ENCODE data around the gene ZNF319. TPM values are rescaled to one million over a fixed set of nuclear protein-coding genes. Genes with fewer than 3 reads are reported as not detected.
A peak's percentile ranks its signal among the peaks of the same experiment; 100 is the strongest.

Gene ZNF319
- total RNA-seq, 2 experiments from 2014 or later, result 4.7 to 12.7 TPM

GRCh38 chr16:58002936-58003335, 2.5 kb upstream of the ZNF319 start:
- no peak overlapping the region for H2AFZ ChIP-seq (ENCODE audit: low read length)
- H4K20me1 ChIP-seq (ENCODE audit: insufficient read depth, low read length), result no peaks in the 10 kb centered on the region
- intact Hi-C loops (cut with micrococcal nuclease; ENCODE audit: unreplicated experiment), result loop anchor here (5.0 to 10.0 kb wide), 2 partner anchors 246 to 428 kb away; no protein-coding TSS in a partner anchor
- ChIA-PET CTCF (ENCODE audit: unreplicated experiment) (no interaction called here), POLR2A (no interaction called here)
- H3K27ac ChIP-seq (ENCODE audit: low read depth, low read length, poor library complexity, severe bottlenecking), result no peak overlapping the region
- H3K4me3 ChIP-seq (ENCODE audit: low read depth, low read length, poor library complexity, severe bottlenecking), result no peak overlapping the region
- BruUV-seq (replicated peaks), result no TSS peak
- no peak for DNase-seq (ENCODE audit: low spot score)
- no peak for TF ChIP-seq EZH2phosphoT487 (IDR thresholded peaks at IDR 0.05; ENCODE audit: borderline replicate concordance, low read depth, low read length)
- TF ChIP-seq, protein P1, sequence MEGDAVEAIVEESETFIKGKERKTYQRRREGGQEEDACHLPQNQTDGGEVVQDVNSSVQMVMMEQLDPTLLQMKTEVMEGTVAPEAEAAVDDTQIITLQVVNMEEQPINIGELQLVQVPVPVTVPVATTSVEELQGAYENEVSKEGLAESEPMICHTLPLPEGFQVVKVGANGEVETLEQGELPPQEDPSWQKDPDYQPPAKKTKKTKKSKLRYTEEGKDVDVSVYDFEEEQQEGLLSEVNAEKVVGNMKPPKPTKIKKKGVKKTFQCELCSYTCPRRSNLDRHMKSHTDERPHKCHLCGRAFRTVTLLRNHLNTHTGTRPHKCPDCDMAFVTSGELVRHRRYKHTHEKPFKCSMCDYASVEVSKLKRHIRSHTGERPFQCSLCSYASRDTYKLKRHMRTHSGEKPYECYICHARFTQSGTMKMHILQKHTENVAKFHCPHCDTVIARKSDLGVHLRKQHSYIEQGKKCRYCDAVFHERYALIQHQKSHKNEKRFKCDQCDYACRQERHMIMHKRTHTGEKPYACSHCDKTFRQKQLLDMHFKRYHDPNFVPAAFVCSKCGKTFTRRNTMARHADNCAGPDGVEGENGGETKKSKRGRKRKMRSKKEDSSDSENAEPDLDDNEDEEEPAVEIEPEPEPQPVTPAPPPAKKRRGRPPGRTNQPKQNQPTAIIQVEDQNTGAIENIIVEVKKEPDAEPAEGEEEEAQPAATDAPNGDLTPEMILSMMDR (conservative IDR thresholded peaks at IDR 0.05; ENCODE audit: low read length), result no peak
- H3K4me2 ChIP-seq (ENCODE audit: low read length), result no peak overlapping the region
- peaks cover 22% of the 10 kb centered on the region for H3K4me1 ChIP-seq (ENCODE audit: insufficient read depth, low read length, poor library complexity, severe bottlenecking)
- peaks cover 4% of the 10 kb centered on the region; the same call in 1 of the 2 replicates for H3K79me2 ChIP-seq (ENCODE audit: insufficient read depth, low read depth, low read length)
- no peaks in the 10 kb centered on the region for H3K9me2 ChIP-seq (ENCODE audit: insufficient read depth, low read length)
- H3K9me3 ChIP-seq (ENCODE audit: low read length), result no peaks in the 10 kb centered on the region
- peaks cover 41% of the 10 kb centered on the region for H3K36me3 ChIP-seq (ENCODE audit: insufficient read depth, low read length)

DNA sequence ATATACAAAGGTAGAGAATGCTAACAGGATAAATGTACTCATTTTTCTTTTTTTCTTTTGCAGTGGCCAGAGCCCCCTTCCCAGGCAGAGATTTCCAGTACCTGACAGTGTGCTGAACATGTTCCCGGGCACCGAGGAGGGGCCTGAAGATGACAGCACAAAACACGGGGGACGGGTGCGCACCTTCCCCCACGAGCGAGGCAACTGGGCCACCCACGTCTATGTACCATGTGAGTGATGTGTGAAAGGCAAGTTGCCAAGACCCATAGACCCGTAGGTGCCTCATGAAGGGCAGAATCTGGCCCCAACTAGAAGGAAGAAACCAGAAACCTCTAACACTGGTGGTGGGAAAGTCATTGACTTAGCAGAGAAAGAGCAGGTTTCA, 1.9 kb upstream of the ZNF319 start:
- Histone ChIP-seq H3K4me1 (ENCODE audit: insufficient read depth, low read length, poor library complexity, severe bottlenecking) (peaks cover 22% of the 10 kb centered on the region), H2AFZ (ENCODE audit: low read length) (no peak overlapping the region), H3K4me3 (ENCODE audit: low read depth, low read length, poor library complexity, severe bottlenecking) (peak overlapping the region; percentile 75), H3K9me3 (ENCODE audit: low read length) (no peaks in the 10 kb centered on the region), H3K4me2 (ENCODE audit: low read length) (peak overlapping the region; percentile 100), H3K79me2 (ENCODE audit: insufficient read depth, low read depth, low read length) (peaks cover 4% of the 10 kb centered on the region; the same call in 1 of the 2 replicates), H4K20me1 (ENCODE audit: insufficient read depth, low read length) (no peaks in the 10 kb centered on the region), H3K27ac (ENCODE audit: low read depth, low read length, poor library complexity, severe bottlenecking) (no peak overlapping the region), H3K9me2 (ENCODE audit: insufficient read depth, low read length) (no peaks in the 10 kb centered on the region), H3K36me3 (ENCODE audit: insufficient read depth, low read length) (peaks cover 41% of the 10 kb centered on the region)
- CTCF ChIA-PET (ENCODE audit: unreplicated experiment), result no interaction called here
- no peak for DNase-seq (ENCODE audit: low spot score)
- no TSS peak for BruUV-seq (replicated peaks)
- POLR2A ChIA-PET, result no interaction called here
- intact Hi-C loops (cut with micrococcal nuclease; ENCODE audit: unreplicated experiment), result loop anchor here (5.0 to 10.0 kb wide), 2 partner anchors 245 to 428 kb away; no protein-coding TSS in a partner anchor
- no peak for TF ChIP-seq EZH2phosphoT487 (IDR thresholded peaks at IDR 0.05; ENCODE audit: borderline replicate concordance, low read depth, low read length)
- TF ChIP-seq, protein P1 (conservative IDR thresholded peaks at IDR 0.05; ENCODE audit: low read length), result no peak

GRCh38 chr16:58001781-58002415, 1.4 kb upstream of the ZNF319 start:
- peaks cover 36% of the 10 kb centered on the region for H3K36me3 ChIP-seq (ENCODE audit: insufficient read depth, low read length)
- peak overlapping the region; percentile 95; the same call in 1 of the 2 replicates for H2AFZ ChIP-seq (ENCODE audit: low read length)
- H3K79me2 ChIP-seq (ENCODE audit: insufficient read depth, low read depth, low read length), result peaks cover 4% of the 10 kb centered on the region; the same call in 1 of the 2 replicates
- peaks cover 22% of the 10 kb centered on the region for H3K4me1 ChIP-seq (ENCODE audit: insufficient read depth, low read length, poor library complexity, severe bottlenecking)
- BruUV-seq (replicated peaks), result no TSS peak
- H3K9me2 ChIP-seq (ENCODE audit: insufficient read depth, low read length), result no peaks in the 10 kb centered on the region
- peak overlapping the region; percentile 100 for H3K4me2 ChIP-seq (ENCODE audit: low read length)
- no peak for TF ChIP-seq EZH2phosphoT487 (IDR thresholded peaks at IDR 0.05; ENCODE audit: borderline replicate concordance, low read depth, low read length)
- TF ChIP-seq, protein P1 (conservative IDR thresholded peaks at IDR 0.05; ENCODE audit: low read length), result no peak
- H3K4me3 ChIP-seq (ENCODE audit: low read depth, low read length, poor library complexity, severe bottlenecking), result peak overlapping the region; percentile 75
- H3K27ac ChIP-seq (ENCODE audit: low read depth, low read length, poor library complexity, severe bottlenecking), result no peak overlapping the region
- intact Hi-C loops (cut with micrococcal nuclease; ENCODE audit: unreplicated experiment), result loop anchor here (1.0 to 10.0 kb wide), 6 partner anchors 103 to 627 kb away; partner anchors contain the start of genes CFAP20, CNOT1 and KATNB1
- DNase-seq (ENCODE audit: low spot score), result peak; percentile 19
- H3K9me3 ChIP-seq (ENCODE audit: low read length), result no peaks in the 10 kb centered on the region
- ChIA-PET CTCF (ENCODE audit: unreplicated experiment) (no interaction called here), POLR2A (interaction anchor here (0.5 to 0.7 kb wide), 2 partner anchors 65 to 120 kb away, joined by 3 to 4 read pairs; no protein-coding TSS in a partner anchor)
- H4K20me1 ChIP-seq (ENCODE audit: insufficient read depth, low read length), result no peaks in the 10 kb centered on the region

Data from OCI-LY7 (cell line).